Measurements from ENCODE around the gene FTO.
"Not testable (repeated sequence)": the region's sequence is repeated elsewhere in the genome, so short reads cannot be mapped to it uniquely, and the experiment has no call there.

Gene FTO

DNA sequence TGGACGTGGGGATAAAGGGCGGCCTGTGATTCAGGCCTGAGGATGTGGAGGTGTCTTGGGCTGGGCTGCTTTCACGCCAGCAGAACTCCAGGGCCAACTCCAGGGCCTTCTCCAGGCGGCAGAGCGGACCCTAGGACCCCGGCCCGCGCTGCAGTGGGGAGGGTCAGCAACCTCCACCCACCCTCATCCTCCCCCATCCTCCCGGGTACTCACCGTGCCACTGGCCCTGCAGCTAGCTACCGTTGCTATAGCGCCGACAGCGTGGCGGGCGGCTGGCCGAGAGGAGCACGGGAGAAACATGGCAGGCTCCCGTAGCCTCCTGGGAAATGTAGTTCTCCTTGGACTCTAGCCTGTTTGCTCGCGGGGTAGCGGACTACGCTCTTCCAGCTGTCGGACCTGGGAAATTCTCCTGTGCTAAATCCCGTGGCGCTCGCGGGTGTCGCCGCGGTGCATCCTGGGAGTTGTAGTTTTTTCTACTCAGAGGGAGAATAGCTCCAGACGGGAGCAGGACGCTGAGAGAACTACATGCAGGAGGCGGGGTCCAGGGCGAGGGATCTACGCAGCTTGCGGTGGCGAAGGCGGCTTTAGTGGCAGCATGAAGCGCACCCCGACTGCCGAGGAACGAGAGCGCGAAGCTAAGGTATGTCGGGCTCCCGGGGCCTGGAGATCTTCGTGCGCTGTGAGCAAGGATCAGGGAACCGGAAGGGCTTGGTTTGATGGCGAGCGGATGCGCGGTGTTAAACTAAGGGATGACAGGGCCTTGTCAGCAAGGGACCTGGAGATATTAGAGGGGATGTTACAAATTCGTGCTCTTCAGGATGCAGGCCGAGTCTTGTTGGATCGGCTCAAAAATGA lies at the start of gene FTO, which contains the start of gene RPGRIP1L:
TSS of gene FTO (plus strand) at position 567 of the 855 bp plus-strand sequence.
TSS of gene RPGRIP1L (minus strand) at position 270 of the 855 bp plus-strand sequence. CDS start 3,136 bp downstream, outside the sequence.
- peak; percentile 96 for DNase-seq (ENCODE audit: low read depth)

DNA sequence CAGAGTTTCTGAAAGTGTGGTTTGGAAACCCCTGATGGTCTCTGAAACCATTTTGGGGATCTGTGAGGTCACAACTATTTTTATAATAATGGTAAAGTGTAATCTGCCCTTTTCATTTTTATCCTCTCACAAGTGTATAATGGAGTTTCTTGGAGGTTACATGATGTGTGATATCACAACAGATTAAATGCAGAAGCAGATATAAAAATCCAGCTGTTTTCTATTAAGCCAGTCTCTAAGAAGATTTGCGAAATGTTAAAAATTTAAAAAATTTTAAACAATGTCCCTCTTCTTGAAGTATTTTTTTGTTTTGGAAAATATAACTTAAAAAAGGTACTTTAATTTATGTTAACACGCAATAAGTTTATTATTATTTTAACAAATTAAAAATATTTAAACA lies 49.0 kb upstream of the FTO start:
- DNase-seq (ENCODE audit: low read depth) = no peak

GRCh38 chr16:53662072-53662471 lies 41.9 kb upstream of the FTO start:
- no peak for DNase-seq (ENCODE audit: low read depth)

- DNase-seq (ENCODE audit: low read depth) = no peak
These were observed 39.1 kb upstream of the FTO start for GRCh38 chr16:53664724-53665345.

DNA sequence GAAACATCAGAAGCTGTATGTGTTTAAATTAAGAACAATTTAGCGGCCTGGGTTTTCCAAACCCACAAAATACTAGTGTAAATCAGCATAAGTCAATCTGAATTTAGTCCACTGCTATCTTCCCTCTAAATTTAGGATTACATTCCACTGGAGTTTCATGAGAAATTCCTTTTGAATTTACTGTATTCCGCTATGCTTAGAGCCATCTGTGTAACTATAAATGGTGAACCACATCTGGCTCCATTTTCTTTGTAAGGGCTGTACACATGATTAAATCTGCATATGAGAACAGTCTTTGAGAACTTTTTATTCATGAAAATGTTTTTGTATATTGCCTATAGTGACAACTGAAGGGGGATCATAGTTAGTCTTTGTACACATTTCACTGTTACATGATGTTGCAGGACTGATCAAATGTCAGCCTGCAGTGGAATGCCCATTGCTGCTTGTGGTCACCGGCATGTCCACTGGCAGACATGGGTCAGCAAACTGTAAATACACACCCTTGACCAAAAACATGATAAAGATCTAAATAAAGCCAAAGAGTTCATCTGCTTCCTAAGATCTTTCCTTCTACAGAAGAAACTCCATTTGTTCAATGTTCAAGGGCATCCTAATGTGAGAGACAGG lies 37.1 kb upstream of the FTO start:
- no peak for DNase-seq (ENCODE audit: low read depth)

GRCh38 chr16:53668869-53669268 lies 35.1 kb upstream of the FTO start:
- no peak for DNase-seq (ENCODE audit: low read depth)

GRCh38 chr16:53672461-53672860 lies 31.5 kb upstream of the FTO start:
- DNase-seq (ENCODE audit: low read depth) = no peak

- no peak for DNase-seq (ENCODE audit: low read depth)
These were observed 30.8 kb upstream of the FTO start for GRCh38 chr16:53673189-53673588.

DNA sequence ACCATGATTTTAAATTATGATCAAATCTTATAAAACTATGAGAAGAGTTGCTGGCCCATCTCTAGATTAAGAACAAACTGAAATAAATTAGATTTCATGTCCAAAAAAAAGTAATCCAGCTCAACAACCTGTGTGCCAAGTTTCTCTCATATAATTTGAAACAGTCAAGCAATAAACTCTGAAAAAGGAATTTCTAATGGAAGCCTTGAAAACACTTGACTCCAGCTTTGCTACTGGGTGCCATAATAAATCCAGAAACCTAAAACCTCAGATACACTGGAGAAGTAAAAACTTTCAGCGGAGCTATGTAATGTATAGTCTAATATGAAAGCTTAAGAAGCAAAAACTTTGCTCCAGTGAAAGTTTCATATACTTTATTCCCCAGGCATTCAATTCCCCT lies 25.8 kb upstream of the FTO start:
- no peak for DNase-seq (ENCODE audit: low read depth)

GRCh38 chr16:53678756-53679343 lies 25.1 kb upstream of the FTO start:
- DNase-seq (ENCODE audit: low read depth) = no peak

DNA sequence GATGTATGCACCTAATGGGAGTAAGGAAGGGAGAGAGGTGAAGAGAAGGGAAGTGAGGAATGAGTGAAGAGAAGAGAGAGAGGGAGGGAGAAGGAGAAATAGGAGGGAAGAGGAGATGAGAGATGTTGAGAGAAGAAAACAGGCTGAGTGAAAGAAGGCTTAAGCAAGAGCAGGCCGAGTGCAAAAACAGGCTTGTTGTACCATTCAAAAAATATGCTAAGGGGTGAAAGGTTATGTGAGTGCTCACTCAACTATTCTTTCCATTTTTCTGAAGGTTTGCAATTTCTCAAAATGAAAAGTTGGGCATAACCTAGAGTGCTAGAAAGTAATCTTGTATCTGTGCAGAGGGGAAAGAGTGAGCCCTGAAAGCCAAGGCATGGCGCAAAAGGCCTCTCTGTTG lies 23.2 kb upstream of the FTO start:
- DNase-seq (ENCODE audit: low read depth) = no peak

- DNase-seq (ENCODE audit: low read depth) = no peak
These were observed 22.6 kb upstream of the FTO start for GRCh38 chr16:53681354-53681753.

- DNase-seq (ENCODE audit: low read depth) = not testable (repeated sequence)
These were observed 18.6 kb upstream of the FTO start for GRCh38 chr16:53685334-53685733.

DNA sequence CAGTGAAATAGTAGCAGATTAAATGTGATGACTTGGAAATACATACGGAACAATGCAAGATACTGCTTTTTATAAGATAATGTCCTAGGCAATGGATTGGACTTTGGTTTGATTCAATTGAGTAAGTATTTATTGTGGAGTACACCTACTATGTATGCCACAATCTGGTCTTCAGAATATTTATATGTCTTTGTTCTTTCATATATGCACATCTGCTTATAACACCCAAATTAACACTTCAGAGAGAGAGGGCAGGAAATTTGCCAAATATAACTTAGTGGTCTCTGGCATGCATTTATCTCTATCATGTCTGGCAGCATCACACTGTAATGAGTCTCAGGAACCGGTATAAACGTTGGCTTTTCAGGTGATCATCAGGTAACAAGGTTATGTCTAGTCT lies 17.2 kb upstream of the FTO start:
- DNase-seq (ENCODE audit: low read depth) = no peak

DNA sequence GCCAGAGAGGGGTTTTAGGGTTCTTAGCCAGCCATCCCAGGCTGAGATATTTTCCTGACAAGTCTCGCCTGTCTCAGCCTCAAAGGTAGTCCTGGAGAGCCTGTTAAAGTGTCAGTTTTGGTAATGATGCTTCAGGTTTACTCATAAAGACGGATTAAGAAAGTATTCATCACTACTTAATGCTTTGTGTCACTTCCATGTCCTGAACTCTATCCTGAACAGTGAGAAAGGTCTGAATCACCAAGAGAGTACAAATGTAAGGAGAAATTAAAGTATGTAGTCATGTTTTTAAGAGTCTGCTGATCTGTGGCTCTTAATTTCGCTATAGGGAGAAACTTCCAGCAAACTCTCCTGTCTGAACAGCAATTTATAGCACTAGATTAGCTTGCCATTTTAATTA lies 14.3 kb upstream of the FTO start:
- DNase-seq (ENCODE audit: low read depth) = no peak

DNA sequence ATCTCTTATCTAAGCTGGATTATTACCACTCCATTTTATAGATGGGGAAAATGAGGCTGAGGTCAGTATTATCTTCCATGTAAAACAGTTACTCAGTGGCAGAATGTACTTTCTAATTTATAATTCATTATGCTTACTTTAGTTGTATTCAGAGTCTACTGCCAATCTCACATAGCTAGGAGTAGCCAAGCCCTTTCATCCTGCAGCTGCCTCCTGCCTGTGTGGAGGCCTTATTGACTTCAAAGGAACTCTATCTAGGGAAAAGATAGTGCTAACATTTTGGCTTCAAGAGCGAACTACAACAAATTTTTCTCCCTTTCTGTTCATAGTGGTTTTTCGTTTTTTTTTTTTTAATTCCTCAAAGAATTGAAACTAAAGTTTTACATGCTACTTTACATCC lies 13.2 kb upstream of the FTO start:
- no peak for DNase-seq (ENCODE audit: low read depth)

- DNase-seq (ENCODE audit: low read depth) = no peak
These were observed 11.8 kb upstream of the FTO start for GRCh38 chr16:53692146-53692545.

DNA sequence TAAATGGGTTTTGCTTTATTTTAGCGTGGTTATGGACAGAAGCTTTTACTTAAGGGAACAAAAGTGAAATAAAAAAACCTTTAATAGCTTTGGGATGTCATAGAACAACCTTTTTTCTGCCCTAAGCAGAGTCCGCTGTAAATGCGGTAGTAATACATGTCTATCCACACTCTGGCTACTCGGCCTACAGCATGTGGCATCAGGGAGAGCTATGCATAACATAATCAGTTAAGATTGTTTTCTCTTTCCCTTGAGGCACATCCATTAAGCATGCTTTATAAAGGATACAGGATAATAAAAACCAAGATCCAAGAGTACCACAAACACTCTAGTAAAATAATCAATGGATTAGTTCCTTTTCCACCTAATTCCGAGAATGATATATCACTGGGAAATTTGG lies 10.6 kb upstream of the FTO start:
- DNase-seq (ENCODE audit: low read depth) = no peak

GRCh38 chr16:53695070-53695469 lies 8.9 kb upstream of the FTO start:
- no peak for DNase-seq (ENCODE audit: low read depth)

DNA sequence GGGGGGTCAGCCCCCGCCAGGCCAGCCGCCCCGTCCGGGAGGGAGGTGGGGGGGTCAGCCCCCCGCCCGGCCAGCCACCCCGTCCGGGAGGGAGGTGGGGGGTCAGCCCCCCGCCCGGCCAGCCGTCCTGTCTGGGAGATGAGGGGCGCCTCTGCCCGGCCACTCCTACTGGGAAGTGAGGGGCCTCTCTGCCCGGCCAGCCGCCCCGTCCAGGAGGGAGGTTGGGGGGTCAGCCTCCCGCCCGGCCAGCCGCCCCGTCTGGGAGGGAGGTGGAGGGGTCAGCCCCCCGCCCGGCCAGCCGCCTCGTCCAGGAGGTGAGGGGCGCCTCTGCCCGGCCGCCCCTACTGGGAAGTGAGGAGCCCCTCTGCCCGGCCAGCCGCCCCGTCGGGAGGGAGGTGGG lies 5.7 kb upstream of the FTO start:
- not testable (repeated sequence) for DNase-seq (ENCODE audit: low read depth)

GRCh38 chr16:53704445-53704813 lies 473 bp downstream of the FTO start:
- DNase-seq (ENCODE audit: low read depth) = no peak

GRCh38 chr16:53707671-53708070 lies 3.7 kb downstream of the FTO start:
- no peak for DNase-seq (ENCODE audit: low read depth)

GRCh38 chr16:53708490-53708889 lies 4.5 kb downstream of the FTO start:
- no peak for DNase-seq (ENCODE audit: low read depth)
